Adrenal gland (tissue), 12 donors: ENCODE measurements around the gene C19orf25. TPM values are rescaled to one million over a fixed set of nuclear protein-coding genes. Genes with fewer than 3 reads are reported as not detected.

ENCODE experiments used
- DNase-seq, 7 donors: peaks; one replicate each; pipeline ENCODE4 v3.0.0-alpha.2; 2019 to 2020
- H3K27ac ChIP-seq, 5 donors: fragments of 200-600 bp; sonication (generic) in 4 of 5; 1 replicate in 3 of 5; 2 replicates in 2 of 5; pipeline versions ENCODE4 v1.5.1 to v1.8.0; 2016 to 2020; ENCODE audit warnings: mild to moderate bottlenecking in 1 of 5
- H3K27me3 ChIP-seq: fragments of 200-600 bp; 2 replicates; pipeline ENCODE4 v1.8.0; 2021
- H3K36me3 ChIP-seq, 2 donors: fragments of 200-600 bp; replicated peaks in 1 of 2; 1 replicate in 1 of 2; 2 replicates in 1 of 2; pipeline versions ENCODE4 v1.5.1 to v1.8.0; 2018 to 2022
- H3K4me1 ChIP-seq, 2 donors: fragments of 200-600 bp; replicated peaks in 1 of 2; 1 replicate in 1 of 2; 2 replicates in 1 of 2; pipeline versions ENCODE4 v1.5.1 to v1.8.0; 2018 to 2021
- H3K4me3 ChIP-seq, 4 donors: fragments of 200-600 bp; sonication (generic) in 3 of 4; one replicate each; pipeline ENCODE4 v1.5.1; 2016 to 2018
- H3K9me3 ChIP-seq, 3 donors: fragments of 200-600 bp; sonication (generic) in 1 of 3; replicated peaks in 1 of 3; 1 replicate in 2 of 3; 2 replicates in 1 of 3; pipeline versions ENCODE4 v1.5.1 to v1.8.0; 2016 to 2021
- POLR2A ChIP-seq, 2 donors: fragments of 450-650 bp; IDR thresholded peaks; one replicate each; pipeline ENCODE4 v1.6.1; 2017; ENCODE audit warnings: antibody characterized with exemption in 2 of 2, mild to moderate bottlenecking in 2 of 2, moderate library complexity in 1 of 2
- WGBS, 4 donors: extraction: QIAGEN DNeasy Blood & Tissue Kit in 2 of 4; methylation state at CpG; one replicate each; pipeline versions ENCODE4 v1.1.5 to v1.1.7; 2013 to 2017; 5-methylcytosine and 5-hydroxymethylcytosine counted together
- intact Hi-C, 2 donors: fragments of 100-400 bp; cut with DNase I; formaldehyde crosslinking; loops; one replicate each; pipeline versions ENCODE4 v1.14.1 to v1.15.0; 2022 to 2023
- polyA plus RNA-seq, 3 donors: library from polyadenylated mRNA; stranded (reverse); fragments of 200-250 nt in 2 of 3; fragments of 350-450 nt in 1 of 3; fragmentation: Illumina TruSeq in 1 of 3; extraction: RNeasy Lipid Tissue Mini Kit (QIAGEN cat#74804) in 1 of 3; gene quantifications; one replicate each; pipeline ENCODE4 v1.2.3, GENCODE V29; 2013 to 2014
- total RNA-seq, 9 donors: library from RNA; depleted of rRNA in 4 of 9; stranded (reverse); fragments of >200 nt in 4 of 9; fragments of 120-200 nt in 1 of 9; fragmentation: NEBNext Ultra II Directional in 1 of 9; extraction: Animal tissue kit (Norgen Biotek cat#: 25700) in 1 of 9; gene quantifications; one replicate each; pipeline versions ENCODE4 v1.1.0 to v1.2.4, GENCODE V29; 2013 to 2023
- TF ChIP-seq, protein P1 (sequence below), 6 experiments: fragments of 450-650 bp in 4 of 6; fragments of 200-600 bp in 2 of 6; sonication (generic) in 1 of 6; IDR thresholded peaks; 1 replicate in 5 of 6; 2 replicates in 1 of 6; pipeline versions ENCODE4 v1.5.1 to v1.8.0; 2016 to 2021; ENCODE audit warnings: antibody characterized with exemption in 6 of 6, mild to moderate bottlenecking in 2 of 6, moderate library complexity in 1 of 6
- donor health status: healthy with polysubstance abuse.
- donor health status: Bipolar disorder and iron deficiency.
- donor health status: DM: yes; HTN: yes; CAD: no.
- donor health status: DM: no; HTN: no; CAD: no.
- donor health status: DM: no; HTN: no; CAD: no.
- donor health status: DM: yes; HTN: yes; CAD: no.

C19orf25 gene
- total and polyA plus RNA-seq, 12 donors: 6.0 to 60.4 (median 34.7) TPM

DNA sequence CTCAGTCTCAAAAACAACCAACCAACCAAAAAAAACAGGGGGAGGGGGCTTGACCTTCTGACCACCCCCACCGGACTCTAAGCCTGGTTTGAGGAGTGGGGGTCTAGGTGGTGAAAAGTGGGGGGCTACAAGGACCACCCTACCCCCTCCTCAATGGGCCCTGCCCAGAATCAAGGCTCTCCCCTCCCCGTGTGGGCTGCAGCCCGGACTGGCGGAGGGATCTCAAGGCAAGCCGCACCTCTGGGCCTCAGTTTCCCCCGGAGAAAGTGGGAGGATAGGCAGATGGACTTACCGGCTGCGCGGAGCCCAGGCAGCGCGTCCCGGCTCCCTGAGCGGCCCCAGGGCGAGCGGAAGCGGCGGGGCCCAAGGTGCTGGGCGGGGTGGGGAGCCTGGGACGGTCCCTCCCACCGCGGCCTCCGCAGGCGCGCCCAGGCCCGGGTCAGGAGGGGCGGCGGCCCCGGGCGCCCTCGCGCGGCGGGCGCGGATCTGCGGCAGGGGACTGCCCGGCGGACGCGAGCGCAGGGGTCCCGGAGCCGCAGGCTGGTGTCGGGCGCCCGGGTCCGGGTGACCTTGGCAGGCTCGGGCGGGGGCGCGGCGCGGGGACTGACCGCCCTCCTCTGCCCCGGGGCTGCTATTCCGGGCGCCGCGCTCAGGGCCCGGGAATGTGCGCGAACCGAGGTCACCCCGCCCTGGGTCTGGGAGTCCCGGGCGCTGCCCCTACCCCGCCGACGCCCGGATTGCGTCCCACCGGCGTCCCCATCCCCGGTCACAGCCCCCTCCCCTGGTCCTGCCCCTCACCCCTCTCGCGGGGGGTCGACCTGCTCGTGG is 33.9 kb upstream of the C19orf25 start, which contains the start of gene ADAMTSL5:
ADAMTSL5 (minus strand) TSS at position 349 of the 828 bp plus-strand sequence. CDS start 2,076 bp downstream, outside the sequence.
- Histone ChIP-seq H3K4me3 (peak within 1 kb of the TSS in 1 of 4 donors; percentile 57), H3K27ac (peak within 1 kb of the TSS in 1 of 5 donors; percentile 30), H3K4me1 (peaks cover 7 to 8% of the 10 kb centered on the region in 2 donors), H3K27me3 (peaks cover 22% of the 10 kb centered on the region), H3K9me3 (no peaks in the 10 kb centered on the region), H3K36me3 (no peaks in the 10 kb centered on the region)
- no peak for TF ChIP-seq POLR2A (IDR thresholded peaks at IDR 0.05)
- TF ChIP-seq, protein P1, sequence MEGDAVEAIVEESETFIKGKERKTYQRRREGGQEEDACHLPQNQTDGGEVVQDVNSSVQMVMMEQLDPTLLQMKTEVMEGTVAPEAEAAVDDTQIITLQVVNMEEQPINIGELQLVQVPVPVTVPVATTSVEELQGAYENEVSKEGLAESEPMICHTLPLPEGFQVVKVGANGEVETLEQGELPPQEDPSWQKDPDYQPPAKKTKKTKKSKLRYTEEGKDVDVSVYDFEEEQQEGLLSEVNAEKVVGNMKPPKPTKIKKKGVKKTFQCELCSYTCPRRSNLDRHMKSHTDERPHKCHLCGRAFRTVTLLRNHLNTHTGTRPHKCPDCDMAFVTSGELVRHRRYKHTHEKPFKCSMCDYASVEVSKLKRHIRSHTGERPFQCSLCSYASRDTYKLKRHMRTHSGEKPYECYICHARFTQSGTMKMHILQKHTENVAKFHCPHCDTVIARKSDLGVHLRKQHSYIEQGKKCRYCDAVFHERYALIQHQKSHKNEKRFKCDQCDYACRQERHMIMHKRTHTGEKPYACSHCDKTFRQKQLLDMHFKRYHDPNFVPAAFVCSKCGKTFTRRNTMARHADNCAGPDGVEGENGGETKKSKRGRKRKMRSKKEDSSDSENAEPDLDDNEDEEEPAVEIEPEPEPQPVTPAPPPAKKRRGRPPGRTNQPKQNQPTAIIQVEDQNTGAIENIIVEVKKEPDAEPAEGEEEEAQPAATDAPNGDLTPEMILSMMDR (IDR thresholded peaks at IDR 0.05): peak in 1 of 6 experiments; percentile 14
- intact Hi-C loops: loop anchor here in 1 of 2 donors (10.0 kb wide), 1 partner anchor 228 kb away; the partner anchor contains the start of gene EFNA2
- peak in 1 of 7 donors; percentile 32 for DNase-seq
- WGBS, 4 donors: 0 to 60% (median 3%) methylated on average over 1 to 78 of the region's 78 CpGs

DNA sequence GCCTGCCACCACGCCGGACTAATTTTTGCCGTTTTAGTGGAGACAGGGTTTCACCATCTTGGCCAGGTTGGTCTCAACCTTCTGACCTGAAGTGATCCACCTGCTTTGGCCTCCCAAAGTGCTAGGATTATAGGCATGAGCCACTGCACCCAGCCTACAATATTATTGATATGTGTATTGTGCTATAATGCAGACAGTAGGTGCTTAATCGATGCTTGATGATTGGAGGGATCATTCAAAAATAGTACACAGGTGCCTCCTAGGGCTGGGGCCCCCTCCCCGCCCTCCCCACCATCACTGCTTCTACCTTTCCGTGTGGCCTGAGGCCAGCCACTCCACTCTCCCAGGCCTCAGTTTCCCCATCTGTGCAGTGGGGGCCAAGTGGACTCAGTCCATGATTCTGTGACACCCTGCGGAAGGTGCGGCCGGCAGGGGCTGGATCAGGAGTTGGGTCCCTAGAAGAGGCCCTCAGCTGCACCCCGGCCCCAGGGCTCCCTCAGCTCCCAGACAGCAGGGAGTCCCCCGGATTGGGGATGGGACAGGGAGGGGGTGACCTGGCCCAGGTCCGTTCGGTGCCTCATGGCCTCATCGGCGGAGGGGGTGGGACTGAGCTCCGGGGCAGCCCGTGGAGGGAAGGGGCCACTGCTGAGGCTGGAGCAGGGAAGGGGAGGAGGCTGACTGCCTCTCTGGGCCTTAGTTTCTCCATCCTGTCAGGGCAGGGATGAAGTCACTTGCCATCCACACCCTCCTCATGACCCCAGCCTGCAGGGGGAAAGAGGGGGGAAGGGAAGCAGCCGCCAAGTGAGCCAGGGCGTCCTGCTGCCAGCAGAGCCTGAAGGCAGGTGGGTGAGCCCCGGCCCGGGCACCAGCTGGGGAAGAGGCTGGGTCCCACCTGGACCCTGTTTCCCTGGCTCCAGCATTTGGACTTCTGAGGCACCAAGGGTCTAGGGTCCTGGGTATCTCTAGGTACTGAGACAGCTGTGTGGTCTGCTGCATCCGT is 32.6 kb upstream of the C19orf25 start:
- intact Hi-C loops: loop anchor here in 1 of 2 donors (10.0 kb wide), 1 partner anchor 227 kb away; the partner anchor contains the start of gene EFNA2
- DNase-seq: no peak
- no peaks in the 10 kb centered on the region for H3K9me3 ChIP-seq
- peaks cover 22% of the 10 kb centered on the region for H3K27me3 ChIP-seq
- H3K4me3 ChIP-seq: no peak overlapping the region
- no peaks in the 10 kb centered on the region for H3K36me3 ChIP-seq
- 42 to 83% (median 54%) methylated on average over 6 to 22 of the region's 22 CpGs for WGBS, 4 donors
- peaks cover 7 to 8% of the 10 kb centered on the region in 2 donors for H3K4me1 ChIP-seq
- TF ChIP-seq POLR2A (IDR thresholded peaks at IDR 0.05): no peak
- TF ChIP-seq, protein P1 (IDR thresholded peaks at IDR 0.05): no peak
- no peak overlapping the region for H3K27ac ChIP-seq

DNA sequence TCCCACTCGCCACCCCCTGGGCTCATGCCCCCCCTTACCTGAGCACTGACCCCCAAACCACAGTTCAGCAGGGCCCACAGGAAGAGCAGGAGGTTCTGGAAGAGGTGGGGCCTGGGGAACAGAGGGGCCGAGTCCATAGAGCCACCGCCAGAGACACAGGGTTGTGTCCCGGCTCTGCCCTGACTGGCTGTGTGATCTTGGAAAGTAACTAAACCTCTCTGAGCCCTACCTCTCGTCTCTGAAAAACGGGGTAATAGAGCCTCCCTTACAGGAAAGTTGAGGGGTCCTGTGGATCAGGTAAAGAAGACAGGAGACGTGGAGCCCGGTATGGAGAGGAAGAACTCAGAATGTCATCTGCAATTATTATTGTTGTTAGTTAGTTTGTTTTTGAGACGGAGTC is 31.8 kb upstream of the C19orf25 start:
- no peaks in the 10 kb centered on the region for H3K36me3 ChIP-seq
- WGBS, 4 donors: 39 to 52% (median 51%) methylated on average over 5 to 9 of the region's 9 CpGs
- DNase-seq: no peak
- intact Hi-C loops: loop anchor here in 1 of 2 donors (10.0 kb wide), 1 partner anchor 226 kb away; the partner anchor contains the start of gene EFNA2
- peak overlapping the region in 1 of 5 donors; percentile 61 for H3K27ac ChIP-seq
- peaks cover 7 to 8% of the 10 kb centered on the region in 2 donors for H3K4me1 ChIP-seq
- no peaks in the 10 kb centered on the region for H3K9me3 ChIP-seq
- TF ChIP-seq, protein P1 (IDR thresholded peaks at IDR 0.05): no peak
- TF ChIP-seq POLR2A (IDR thresholded peaks at IDR 0.05): no peak
- no peak overlapping the region for H3K4me3 ChIP-seq
- H3K27me3 ChIP-seq: peaks cover 22% of the 10 kb centered on the region
